GM23338 (cell line): ENCODE results near the gene RSBN1L.

Experiments
- CTCF ChIP-seq, 2 experiments: fragments of 200-600 bp in 1 of 2; sonication (generic) in 1 of 2; conservative IDR thresholded peaks; 2 replicates each; pipeline versions ENCODE4 v1.5.1 to v1.6.1; 2016 to 2017; ENCODE audit warnings: antibody characterized with exemption in 2 of 2, low read depth in 2 of 2, mild to moderate bottlenecking in 2 of 2, moderate library complexity in 1 of 2
- EZH2 ChIP-seq: fragments of 200-600 bp; sonication (generic); IDR thresholded peaks from one replicate; pipeline ENCODE4 v1.8.0; 2017; ENCODE audit warnings: antibody characterized with exemption, mild to moderate bottlenecking, low read depth; ENCODE audit not compliant: unreplicated experiment

- TF ChIP-seq CTCF (conservative IDR thresholded peaks at IDR 0.05; ENCODE audit: low read depth in 2 of 2), result no peak
- no peak for TF ChIP-seq EZH2
Measured at GRCh38 chr7:77786018-77786417, 89.8 kb downstream of the RSBN1L start.
